SK-N-SH (cell line): Measurements from ENCODE around the gene TMEM14A.

Experiments used
- CTCF ChIP-seq: fragments of 200-600 bp; sonication (generic); IDR thresholded peaks from 2 replicates; pipeline ENCODE4 v1.6.1; 2017; ENCODE audit warnings: antibody characterized with exemption, mild to moderate bottlenecking, moderate library complexity
- FOSL2 ChIP-seq: IDR thresholded peaks from 2 replicates; pipeline ENCODE4 v1.4.0; 2012; ENCODE audit warnings: low read depth, mild to moderate bottlenecking, moderate library complexity, borderline replicate concordance
- MAX ChIP-seq: IDR thresholded peaks from 2 replicates; pipeline ENCODE4 v1.4.0; 2012; ENCODE audit warnings: low read depth
- RFX5 ChIP-seq: IDR thresholded peaks from 2 replicates; pipeline ENCODE4 v1.6.1; 2012; ENCODE audit warnings: mild to moderate bottlenecking, improper control_type of control experiment, low read length

- TF ChIP-seq CTCF (no peak), RFX5 (no peak), FOSL2 (no peak), MAX (no peak)
Observed at GRCh38 chr6:52725535-52726192, 54.8 kb downstream of the TMEM14A start.
